PFSK-1 (cell line): ENCODE data around the gene DPP6.

Experiments
- FOXP2 ChIP-seq: optimal IDR thresholded peaks from 2 replicates; pipeline ENCODE3; 2011; ENCODE audit warnings: borderline replicate concordance, control low read depth, inconsistent platforms; ENCODE audit not compliant: insufficient read depth; ENCODE audit errors: extremely low read length, extremely low read depth
- POLR2AphosphoS5 ChIP-seq: IDR thresholded peaks from 2 replicates; pipeline ENCODE4 v1.6.1; 2012; ENCODE audit warnings: low read depth, mild to moderate bottlenecking, control low read depth, low read length, moderate library complexity
- SIN3A ChIP-seq: IDR thresholded peaks from 2 replicates; pipeline ENCODE4 v1.6.1; 2012; ENCODE audit warnings: mild to moderate bottlenecking, low read length, moderate library complexity, borderline replicate concordance; ENCODE audit not compliant: insufficient read depth
- TAF1 ChIP-seq: IDR thresholded peaks from 2 replicates; pipeline ENCODE4 v1.6.1; 2012; ENCODE audit warnings: low read length, control low read depth, borderline replicate concordance; ENCODE audit not compliant: insufficient read depth
- TF ChIP-seq, protein P1 (sequence below), 2 experiments: IDR thresholded peaks; 2 replicates each; pipeline versions ENCODE4 v1.6.1 to v1.8.0; 2011 to 2012; ENCODE audit warnings: low read depth in 2 of 2, low read length in 2 of 2, control low read depth in 1 of 2, inconsistent platforms in 1 of 2, mild to moderate bottlenecking in 1 of 2, moderate library complexity in 1 of 2; ENCODE audit not compliant: insufficient read depth in 1 of 2

DPP6 gene

GRCh38 chr7:154415709-154416399 is 363.7 kb downstream of the DPP6 start:
- TF ChIP-seq FOXP2 = no peak
- TF ChIP-seq TAF1 = no peak
- TF ChIP-seq SIN3A = no peak
- TF ChIP-seq, protein P1, sequence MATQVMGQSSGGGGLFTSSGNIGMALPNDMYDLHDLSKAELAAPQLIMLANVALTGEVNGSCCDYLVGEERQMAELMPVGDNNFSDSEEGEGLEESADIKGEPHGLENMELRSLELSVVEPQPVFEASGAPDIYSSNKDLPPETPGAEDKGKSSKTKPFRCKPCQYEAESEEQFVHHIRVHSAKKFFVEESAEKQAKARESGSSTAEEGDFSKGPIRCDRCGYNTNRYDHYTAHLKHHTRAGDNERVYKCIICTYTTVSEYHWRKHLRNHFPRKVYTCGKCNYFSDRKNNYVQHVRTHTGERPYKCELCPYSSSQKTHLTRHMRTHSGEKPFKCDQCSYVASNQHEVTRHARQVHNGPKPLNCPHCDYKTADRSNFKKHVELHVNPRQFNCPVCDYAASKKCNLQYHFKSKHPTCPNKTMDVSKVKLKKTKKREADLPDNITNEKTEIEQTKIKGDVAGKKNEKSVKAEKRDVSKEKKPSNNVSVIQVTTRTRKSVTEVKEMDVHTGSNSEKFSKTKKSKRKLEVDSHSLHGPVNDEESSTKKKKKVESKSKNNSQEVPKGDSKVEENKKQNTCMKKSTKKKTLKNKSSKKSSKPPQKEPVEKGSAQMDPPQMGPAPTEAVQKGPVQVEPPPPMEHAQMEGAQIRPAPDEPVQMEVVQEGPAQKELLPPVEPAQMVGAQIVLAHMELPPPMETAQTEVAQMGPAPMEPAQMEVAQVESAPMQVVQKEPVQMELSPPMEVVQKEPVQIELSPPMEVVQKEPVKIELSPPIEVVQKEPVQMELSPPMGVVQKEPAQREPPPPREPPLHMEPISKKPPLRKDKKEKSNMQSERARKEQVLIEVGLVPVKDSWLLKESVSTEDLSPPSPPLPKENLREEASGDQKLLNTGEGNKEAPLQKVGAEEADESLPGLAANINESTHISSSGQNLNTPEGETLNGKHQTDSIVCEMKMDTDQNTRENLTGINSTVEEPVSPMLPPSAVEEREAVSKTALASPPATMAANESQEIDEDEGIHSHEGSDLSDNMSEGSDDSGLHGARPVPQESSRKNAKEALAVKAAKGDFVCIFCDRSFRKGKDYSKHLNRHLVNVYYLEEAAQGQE (IDR thresholded peaks at IDR 0.05; ENCODE audit: insufficient read depth in 1 of 2, low read depth in 2 of 2, low read length in 2 of 2) = no peak
- no peak for TF ChIP-seq POLR2AphosphoS5

DNA sequence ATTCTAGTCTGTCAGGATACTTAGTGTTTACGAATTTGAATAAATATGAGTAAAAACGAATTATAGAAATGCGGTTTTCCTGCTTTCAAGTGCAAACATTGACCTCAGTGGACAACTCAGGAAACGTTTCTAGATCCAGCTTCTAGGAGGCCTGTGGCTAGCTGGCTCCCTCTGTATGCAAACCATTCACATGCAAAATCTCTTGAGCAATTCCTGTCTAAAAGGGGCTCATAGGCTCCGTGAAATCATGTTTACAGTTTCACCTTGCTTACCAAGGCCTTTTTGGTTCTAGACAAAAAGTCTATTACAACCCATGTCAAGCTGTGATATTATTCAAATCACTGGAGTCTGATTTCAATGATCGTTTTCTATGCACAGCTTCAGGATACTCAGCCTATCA is 364.5 kb downstream of the DPP6 start:
- TF ChIP-seq SIN3A (no peak), POLR2AphosphoS5 (no peak), FOXP2 (no peak), TAF1 (no peak)

- TF ChIP-seq SIN3A (no peak), TAF1 (no peak), FOXP2 (no peak), POLR2AphosphoS5 (no peak)
- TF ChIP-seq, protein P1 (IDR thresholded peaks at IDR 0.05; ENCODE audit: insufficient read depth in 1 of 2, low read depth in 2 of 2, low read length in 2 of 2) = no peak
Observed at GRCh38 chr7:154419344-154419743, 367.1 kb downstream of the DPP6 start.

GRCh38 chr7:154423231-154423630 is 371.0 kb downstream of the DPP6 start:
- TF ChIP-seq SIN3A (no peak), FOXP2 (no peak), TAF1 (no peak), POLR2AphosphoS5 (no peak)
- TF ChIP-seq, protein P1 (IDR thresholded peaks at IDR 0.05; ENCODE audit: insufficient read depth in 1 of 2, low read depth in 2 of 2, low read length in 2 of 2) = no peak

DNA sequence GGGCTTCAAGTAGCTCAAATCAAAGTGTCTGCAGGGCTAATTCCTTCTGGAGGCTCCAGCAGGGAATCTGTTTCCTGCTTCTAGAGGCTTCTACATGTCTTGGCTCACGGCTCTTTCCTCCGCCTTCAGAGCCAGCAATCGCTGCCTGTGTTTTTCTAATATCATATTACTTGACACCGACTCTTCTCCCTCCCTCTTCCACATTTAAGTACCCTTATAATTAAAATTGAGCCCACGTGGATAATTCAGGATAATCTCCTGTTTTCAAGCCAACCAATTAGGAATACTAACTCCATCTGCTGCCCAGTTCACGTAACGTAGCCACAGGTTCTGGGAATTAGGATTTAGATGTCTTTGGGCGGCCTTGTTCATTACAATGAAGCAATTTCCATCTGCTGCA is 372.2 kb downstream of the DPP6 start:
- TF ChIP-seq SIN3A (no peak), TAF1 (no peak), POLR2AphosphoS5 (no peak), FOXP2 (no peak)
- TF ChIP-seq, protein P1 (IDR thresholded peaks at IDR 0.05; ENCODE audit: insufficient read depth in 1 of 2, low read depth in 2 of 2, low read length in 2 of 2) = no peak
